Inflammatory macrophage treated with lipopolysaccharide for 4 hours (primary cell): ENCODE measurements around the gene NIPAL3.

Experiments
- DNase-seq: peaks from one replicate; pipeline ENCODE4 v3.0.0-alpha.2; 2020

The NIPAL3 gene

DNA sequence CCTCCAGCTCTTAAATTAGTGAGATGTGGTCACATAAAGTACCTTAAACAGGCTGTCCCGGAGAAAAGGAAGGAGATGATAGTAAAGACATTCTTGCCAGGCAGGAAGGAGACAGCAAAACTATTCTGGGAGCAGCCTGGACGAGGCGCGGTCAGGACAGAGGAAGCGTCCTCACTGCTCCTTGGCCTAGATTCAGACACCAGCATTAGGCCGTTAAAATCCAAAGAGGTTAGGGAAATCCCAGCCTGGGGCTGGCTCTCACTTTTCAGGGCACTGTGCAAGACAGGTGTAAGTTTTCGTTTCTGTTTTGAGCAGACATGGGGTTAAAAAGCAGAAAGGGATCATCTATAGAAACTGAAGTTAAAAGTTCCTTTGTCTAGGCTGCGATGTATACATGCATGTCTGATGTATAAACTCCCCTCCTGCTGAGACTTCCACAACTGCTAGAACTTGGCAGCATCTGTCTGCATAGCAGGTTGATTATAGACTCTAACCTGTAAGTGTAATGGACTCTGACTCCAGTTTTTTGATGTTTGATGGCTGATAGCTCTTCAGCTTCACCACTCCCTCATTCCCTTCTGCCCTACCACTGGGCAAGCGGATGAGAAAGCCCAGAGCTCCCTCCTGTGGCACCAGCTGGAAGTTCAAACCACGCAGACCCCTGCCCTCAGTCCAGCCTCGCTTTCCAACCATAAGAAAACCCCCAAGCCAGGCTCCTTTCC is 23.6 kb upstream of the NIPAL3 start:
- peak; percentile 30 for DNase-seq

GRCh38 chr1:24392604-24392946 is 23.0 kb upstream of the NIPAL3 start:
- DNase-seq: no peak

DNA sequence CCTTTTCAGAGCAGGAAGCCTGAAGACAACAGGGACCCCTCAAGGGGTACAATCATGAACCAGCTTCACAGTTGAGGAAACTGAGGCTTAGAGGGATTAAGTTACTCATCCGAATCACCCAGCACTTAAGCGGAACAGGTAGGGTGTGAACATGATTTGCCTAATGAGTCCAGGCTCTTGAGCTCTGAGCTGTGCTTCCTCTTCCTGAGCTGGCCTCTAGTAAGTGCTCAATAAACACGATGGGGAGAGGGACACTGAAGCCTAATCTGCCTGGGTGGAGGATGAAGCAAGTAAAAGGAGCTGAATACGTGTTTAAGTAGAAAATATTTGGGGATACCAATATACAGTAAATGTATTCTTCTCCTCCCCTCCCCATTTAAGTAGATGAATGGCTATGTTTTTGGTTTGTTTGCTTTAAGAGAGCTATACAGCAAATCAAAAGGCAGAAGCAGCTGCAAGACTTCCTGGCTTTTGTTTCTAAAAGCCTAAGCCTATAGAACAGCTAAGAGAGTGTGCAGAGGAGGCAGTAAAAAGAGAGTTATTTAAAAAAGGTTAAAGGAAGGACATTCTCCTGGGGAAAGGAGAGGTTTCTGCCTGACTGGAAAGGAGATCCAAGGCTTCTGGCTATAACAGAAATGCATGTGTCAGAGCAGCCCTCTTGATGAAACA is 22.5 kb upstream of the NIPAL3 start:
- no peak for DNase-seq

DNA sequence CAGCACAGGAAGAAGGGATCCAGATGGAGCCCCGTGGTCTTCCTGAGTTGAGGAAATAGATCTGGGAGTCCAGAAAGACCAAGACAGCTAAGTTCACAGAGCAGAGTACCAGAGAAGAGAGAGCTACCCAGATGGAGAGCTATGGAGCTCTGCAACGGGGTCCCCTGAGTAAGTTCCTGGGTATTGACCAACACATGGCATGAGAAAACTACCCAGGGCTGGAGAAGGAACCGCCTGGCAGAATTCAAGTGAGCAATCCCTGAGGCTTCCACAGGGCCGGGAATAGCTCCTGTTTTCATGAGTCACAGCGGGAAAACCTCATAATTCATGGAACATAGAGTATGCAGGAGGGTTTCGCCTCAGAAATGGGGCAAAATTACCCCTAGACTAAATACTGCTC is 21.7 kb upstream of the NIPAL3 start:
- no peak for DNase-seq

- no peak for DNase-seq
These were observed 15.5 kb upstream of the NIPAL3 start for GRCh38 chr1:24400065-24400464.

DNA sequence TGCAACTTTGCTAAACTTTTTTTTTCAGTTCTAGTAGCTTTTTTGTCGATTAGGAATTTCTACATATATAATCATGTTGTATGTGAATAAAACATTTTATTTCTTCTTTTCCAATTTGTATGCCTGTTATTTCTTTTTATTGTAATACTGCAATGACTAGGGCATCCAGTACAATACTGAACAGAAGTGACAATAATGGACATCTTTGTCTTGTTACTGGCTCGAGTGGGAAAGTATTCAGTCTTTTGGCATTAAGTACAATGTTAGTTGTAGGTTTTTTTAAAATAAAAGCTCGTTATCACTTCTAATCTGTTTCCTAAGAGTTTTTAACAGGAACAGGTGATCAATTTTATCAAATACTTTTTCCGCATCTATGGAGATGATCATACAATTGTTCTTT is 11.8 kb upstream of the NIPAL3 start:
- no peak for DNase-seq

DNA sequence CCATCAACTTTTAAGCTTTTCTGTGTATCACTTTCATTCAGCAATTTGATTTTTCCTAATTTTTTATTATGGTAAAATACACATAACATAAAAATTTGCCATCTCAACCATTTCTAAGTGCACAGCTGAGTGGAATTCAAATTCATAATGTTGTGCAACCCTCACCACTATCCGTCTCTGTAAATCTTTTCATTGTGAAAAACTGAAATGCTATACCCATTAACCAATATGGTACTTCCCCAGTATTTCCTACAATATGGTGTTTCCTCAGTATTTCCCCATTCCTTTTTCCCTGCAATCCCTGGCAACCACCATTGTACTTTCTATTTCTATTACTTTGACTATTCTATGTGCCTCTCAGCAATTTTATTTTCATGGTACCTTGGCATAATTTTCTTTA is 8.8 kb upstream of the NIPAL3 start:
- peak; percentile 92 for DNase-seq

- DNase-seq: peak; percentile 27
These were observed 6.1 kb upstream of the NIPAL3 start for GRCh38 chr1:24409535-24409934.

GRCh38 chr1:24410750-24411149 is 4.9 kb upstream of the NIPAL3 start:
- DNase-seq: no peak

DNA sequence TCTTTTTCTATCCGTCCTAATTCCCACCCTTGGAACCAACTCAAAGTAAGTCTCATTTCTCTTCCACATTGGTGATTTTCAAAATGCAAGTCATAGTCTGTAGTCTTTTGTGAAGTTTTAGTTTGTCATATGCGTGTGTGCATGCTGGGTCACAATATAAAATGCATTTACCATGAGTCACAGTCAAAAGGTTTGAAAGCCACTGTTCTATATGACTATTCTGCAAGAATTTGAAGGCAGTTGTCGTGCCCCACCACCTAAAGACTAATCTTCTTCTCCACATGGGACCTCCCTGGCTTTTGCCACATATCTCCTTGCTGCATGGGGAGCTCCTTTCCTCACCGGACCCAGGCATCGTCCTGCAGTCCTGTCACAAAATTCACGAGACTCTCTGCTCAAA is 3.6 kb upstream of the NIPAL3 start:
- peak; percentile 44 for DNase-seq

- no peak for DNase-seq
These were observed 3.2 kb upstream of the NIPAL3 start for GRCh38 chr1:24412408-24412807.

DNA sequence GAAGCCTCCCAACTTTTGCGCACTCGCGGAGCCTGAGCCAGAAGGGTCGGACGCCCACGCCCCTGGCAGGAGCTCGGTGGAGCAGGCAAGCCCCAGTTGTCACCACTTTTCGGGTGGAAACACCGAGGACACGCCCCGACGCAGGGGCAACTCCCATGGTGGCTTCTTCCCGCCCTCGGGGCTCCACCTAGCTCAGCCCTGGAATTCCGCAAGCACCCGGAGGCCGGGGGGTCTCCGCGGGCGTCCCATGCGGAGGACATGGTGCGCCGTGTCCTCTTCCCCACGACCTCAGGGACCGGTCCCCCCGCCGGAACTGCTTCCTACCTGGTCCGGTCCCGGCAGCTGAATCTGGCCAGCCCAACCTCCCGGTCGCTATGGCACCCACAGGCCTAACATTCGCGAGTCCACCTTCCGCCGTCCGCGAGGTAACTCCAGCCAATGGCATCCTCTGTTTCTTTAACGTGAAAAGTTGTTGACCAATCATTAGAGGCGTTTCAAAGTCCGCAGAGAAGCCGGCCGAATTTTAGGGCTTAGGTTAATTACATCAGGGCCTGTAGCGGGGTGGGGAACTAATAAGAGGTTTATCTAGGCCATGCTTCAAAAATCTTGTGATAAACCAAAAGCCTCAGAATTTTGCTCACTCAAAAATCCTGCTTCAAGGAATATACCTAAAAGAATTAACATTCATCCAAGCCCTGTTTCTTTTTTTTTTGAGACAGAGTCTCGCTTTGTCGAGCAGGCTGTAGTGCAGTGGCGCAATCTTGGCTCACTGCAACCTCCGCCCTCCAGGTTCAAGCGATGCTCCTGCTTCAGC is 2.0 kb upstream of the NIPAL3 start, which contains the start of gene STPG1:
STPG1 (minus strand) TSS at position 433 of the 814 bp plus-strand sequence. CDS start 12,394 bp downstream, outside the sequence.
- DNase-seq: peak; percentile 84

- DNase-seq: no peak
These were observed 748 bp upstream of the NIPAL3 start for GRCh38 chr1:24414775-24415333.

DNA sequence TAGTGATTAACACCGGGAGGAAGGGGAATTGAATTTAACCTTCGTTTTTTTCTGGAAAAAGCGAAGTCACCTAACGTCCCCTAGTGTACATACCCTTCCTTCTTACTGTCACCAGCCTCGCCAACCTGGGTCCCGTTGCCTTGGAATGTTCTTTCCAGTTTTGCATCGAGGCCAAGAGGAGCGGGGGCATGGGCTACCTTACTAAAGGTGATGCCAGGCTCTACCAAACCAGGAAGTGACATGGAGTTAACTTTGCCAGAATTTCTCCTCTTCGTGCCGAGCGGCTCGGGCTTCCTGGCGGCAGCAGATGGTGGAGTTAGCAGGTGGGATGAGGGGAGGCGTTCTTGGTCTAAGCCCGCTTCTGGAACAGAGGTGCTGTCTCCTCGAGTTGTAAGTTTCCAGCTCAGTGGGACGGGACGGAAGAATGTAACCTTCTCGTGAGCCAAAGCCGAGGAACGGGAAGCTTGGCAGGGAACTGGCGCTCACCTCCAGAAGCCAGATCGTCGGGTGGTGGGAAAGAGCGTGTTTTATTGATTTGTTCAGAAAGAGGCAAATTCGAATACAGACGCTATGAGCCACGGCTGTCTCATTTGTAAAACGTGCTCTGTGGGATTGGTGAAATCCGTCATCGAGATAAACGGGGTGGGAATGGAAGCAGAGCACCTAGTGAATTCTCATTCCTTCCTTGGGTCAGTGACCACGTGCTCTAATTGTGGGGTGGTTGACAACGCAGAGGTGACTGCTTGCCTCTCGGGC is 486 bp downstream of the NIPAL3 start:
- no peak for DNase-seq

- DNase-seq: peak; percentile 30
These were observed 1.2 kb downstream of the NIPAL3 start for GRCh38 chr1:24416666-24417391.

DNA sequence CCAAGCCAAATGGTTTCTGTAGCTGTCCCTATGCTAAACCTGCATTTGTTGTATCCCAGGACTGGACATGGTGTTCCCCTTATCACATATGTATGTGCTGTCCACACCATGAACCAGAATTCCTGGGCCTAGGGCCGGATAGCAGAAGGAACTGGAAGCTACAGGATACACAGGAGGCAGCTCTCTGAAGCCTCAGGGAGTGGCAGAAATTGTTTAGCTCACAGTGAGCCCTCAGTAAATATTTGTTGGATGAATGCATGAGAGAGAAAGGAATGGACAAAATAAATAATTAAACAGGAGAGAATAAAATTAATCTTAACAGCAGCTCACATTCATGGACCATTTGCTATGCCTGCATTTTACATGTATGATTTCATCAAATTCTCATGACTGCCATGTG is 2.1 kb downstream of the NIPAL3 start:
- DNase-seq: no peak

DNA sequence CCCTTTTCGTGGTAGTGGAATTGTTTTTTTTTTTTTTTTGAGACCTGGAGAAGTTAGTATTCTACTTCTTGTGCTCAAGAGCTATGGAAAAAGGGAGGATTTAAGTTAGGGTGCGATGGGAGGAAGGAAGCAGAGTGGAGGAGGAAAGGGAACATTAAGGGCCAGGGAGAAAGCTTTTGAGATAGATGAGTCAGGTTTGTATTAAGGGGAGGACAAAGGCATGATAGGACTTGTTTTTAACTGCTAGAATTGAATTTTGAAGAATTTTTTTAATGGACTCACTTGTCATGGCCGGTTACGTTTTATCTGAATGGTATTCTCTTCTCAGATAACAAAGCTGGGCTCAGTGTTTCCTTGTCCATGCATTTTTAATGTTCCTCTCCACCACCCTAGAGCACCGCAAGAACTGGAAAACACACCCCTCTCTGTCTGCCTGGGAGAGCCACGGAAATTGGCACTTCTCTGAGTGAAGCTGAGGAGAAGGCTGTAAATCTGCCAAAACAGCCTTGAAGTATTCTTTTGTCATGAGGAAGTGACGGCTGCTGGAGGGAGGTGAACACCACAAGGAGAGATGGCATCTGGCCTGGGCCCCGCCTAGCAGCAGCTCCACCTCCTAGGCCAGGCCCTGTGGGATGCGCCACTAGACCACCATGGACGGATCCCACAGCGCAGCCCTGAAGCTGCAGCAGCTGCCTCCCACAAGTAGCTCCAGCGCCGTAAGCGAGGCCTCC is 3.5 kb downstream of the NIPAL3 start:
- DNase-seq: no peak

- peak; percentile 60 for DNase-seq
These were observed 4.9 kb downstream of the NIPAL3 start for GRCh38 chr1:24420547-24420946.

GRCh38 chr1:24421502-24421901 is 5.9 kb downstream of the NIPAL3 start:
- no peak for DNase-seq

DNA sequence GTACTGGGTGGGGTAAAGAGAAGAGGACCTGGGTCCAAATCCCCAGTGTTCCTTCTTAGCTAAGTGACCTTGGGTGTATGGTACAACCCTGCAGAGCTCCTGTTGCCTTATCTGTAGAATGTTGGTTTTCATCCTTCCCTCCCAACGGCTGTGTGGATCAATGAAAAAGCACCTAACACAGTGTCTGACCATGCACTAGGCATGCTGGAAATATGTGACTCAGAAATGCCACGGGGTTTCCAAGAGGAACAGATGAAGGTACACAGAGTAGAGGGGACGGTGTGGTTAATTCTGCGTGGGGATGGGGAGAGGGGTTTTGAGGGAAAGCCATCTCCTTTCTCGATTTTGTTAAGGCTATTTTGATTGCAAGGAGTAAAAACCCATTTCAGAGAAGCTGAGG is 8.6 kb downstream of the NIPAL3 start:
- no peak for DNase-seq

- no peak for DNase-seq
These were observed 9.4 kb downstream of the NIPAL3 start for GRCh38 chr1:24424990-24425389.
